K562 (cell line): ENCODE results near the gene CDK4. TPM values are rescaled to one million over a fixed set of nuclear protein-coding genes. Genes with fewer than 3 reads are reported as not detected.
A peak's percentile ranks its signal among the peaks of the same experiment; 100 is the strongest.

ENCODE experiments used
- CC2D1A ChIP-seq: fragments of 450-650 bp; IDR thresholded peaks from 2 replicates; pipeline ENCODE4 v1.6.1; 2017; ENCODE audit warnings: mild to moderate bottlenecking
- CGGBP1 ChIP-seq: fragments of 250-450 bp; sonication (Bioruptor Pico); IDR thresholded peaks from 2 replicates; pipeline ENCODE4 v1.9.0; 2021; ENCODE audit warnings: mild to moderate bottlenecking
- GABPA ChIP-seq: fragments of 200-800 bp; sonication (Bioruptor generic); conservative IDR thresholded peaks from 2 replicates; pipeline ENCODE4 v1.6.1; 2016; ENCODE audit warnings: low read depth, missing genetic modification characterization, missing compliant biosample characterization
- GATA2 ChIP-seq: sonication (generic); formaldehyde crosslinking; IDR thresholded peaks from 2 replicates; pipeline ENCODE4 v1.4.0; 2020; ENCODE audit warnings: mild to moderate bottlenecking, missing genetic modification reagents
- IFI16 ChIP-seq: fragments of 250-450 bp; sonication (Bioruptor Pico); IDR thresholded peaks from 2 replicates; pipeline ENCODE4 v2.1.2; 2022; ENCODE audit warnings: mild to moderate bottlenecking, inconsistent platforms
- KDM5B ChIP-seq: fragments of 200-600 bp; sonication (generic); IDR thresholded peaks from 2 replicates; pipeline ENCODE4 v1.6.1; 2012; ENCODE audit warnings: low read depth, mild to moderate bottlenecking, moderate library complexity, low read length, control low read depth, inconsistent platforms; ENCODE audit not compliant: insufficient replicate concordance
- MAZ ChIP-seq, 2 experiments: fragments of 450-650 bp in 1 of 2; sonication (generic) in 1 of 2; formaldehyde crosslinking; IDR thresholded peaks in 1 of 2; conservative IDR thresholded peaks in 1 of 2; 2 replicates each; pipeline versions ENCODE4 v1.4.0 to v1.5.0; 2020; ENCODE audit warnings: mild to moderate bottlenecking in 1 of 2, missing genetic modification reagents in 1 of 2
- MEIS2 ChIP-seq: fragments of 450-650 bp; IDR thresholded peaks from 2 replicates; pipeline ENCODE4 v1.6.1; 2014; ENCODE audit warnings: mild to moderate bottlenecking; ENCODE audit not compliant: partially characterized antibody
- MTA3 ChIP-seq: fragments of 450-650 bp; formaldehyde crosslinking; IDR thresholded peaks from 2 replicates; pipeline ENCODE4 v1.6.1; 2017; ENCODE audit warnings: mild to moderate bottlenecking, borderline replicate concordance
- MTF1 ChIP-seq: fragments of 250-450 bp; sonication (Bioruptor Pico); IDR thresholded peaks from 2 replicates; pipeline ENCODE4 v1.9.0; 2021; ENCODE audit warnings: moderate library complexity, mild to moderate bottlenecking, inconsistent platforms, borderline replicate concordance
- NEUROD1 ChIP-seq: fragments of 150-350 bp; IDR thresholded peaks from 2 replicates; pipeline ENCODE4 v1.6.1; 2014; ENCODE audit warnings: borderline replicate concordance, low read length, low read depth; ENCODE audit not compliant: partially characterized antibody
- SMARCC2 ChIP-seq: fragments of 450-650 bp; IDR thresholded peaks from 2 replicates; pipeline ENCODE4 v1.6.1; 2017; ENCODE audit warnings: antibody characterized with exemption, moderate library complexity, mild to moderate bottlenecking, low read depth
- SMC3 ChIP-seq: conservative IDR thresholded peaks from 2 replicates; pipeline ENCODE4 v1.6.1; 2011; ENCODE audit warnings: low read depth, low read length, improper control_type of control experiment; ENCODE audit not compliant: insufficient read depth
- TCF7 ChIP-seq: sonication (generic); IDR thresholded peaks from 2 replicates; pipeline ENCODE4 v1.6.1; 2016; ENCODE audit warnings: antibody characterized with exemption, borderline replicate concordance
- XRCC3 ChIP-seq: fragments of 450-650 bp; IDR thresholded peaks from 2 replicates; pipeline ENCODE4 v1.6.1; 2017; ENCODE audit warnings: mild to moderate bottlenecking, moderate library complexity
- ZNF277 ChIP-seq: fragments of 250-450 bp; sonication (Bioruptor Pico); IDR thresholded peaks from 2 replicates; pipeline ENCODE4 v1.8.0; 2022; ENCODE audit warnings: inconsistent platforms, mild to moderate bottlenecking, moderate library complexity, borderline replicate concordance
- ZNF707 ChIP-seq: fragments of 250-450 bp; sonication (Bioruptor Pico); conservative IDR thresholded peaks from 2 replicates; pipeline ENCODE4 v1.8.0; 2022; ENCODE audit warnings: inconsistent platforms, mild to moderate bottlenecking, moderate library complexity
- polyA plus RNA-seq, 8 experiments: library from polyadenylated mRNA; depleted of rRNA in 4 of 8; stranded (reverse) in 5 of 8; unstranded in 3 of 8; fragments of >200 nt; fragmentation: Nextera tagmentation in 2 of 8; fragmentation: Illumina TruSeq in 1 of 8; extraction: Ambion mirVana in 2 of 8; extraction: Trizol in 1 of 8; gene quantifications; 2 replicates each; pipeline versions ENCODE4 v1.2.1 to v1.2.3, GENCODE V29; 2011 to 2014; ENCODE audit warnings: inconsistent platforms in 1 of 8, missing spikeins in 1 of 8
- total RNA-seq, 7 experiments: library from RNA; depleted of rRNA in 6 of 7; stranded (reverse); fragments of >200 nt in 6 of 7; fragmentation: Illumina TruSeq in 2 of 7; extraction: Trizol in 2 of 7; gene quantifications; 2 replicates each; pipeline versions ENCODE4 v1.2.1 to v1.2.3, GENCODE V29; 2011 to 2021; ENCODE audit warnings: low replicate concordance in 1 of 7
- TF ChIP-seq, protein P1 (sequence below): sonication (generic); formaldehyde crosslinking; IDR thresholded peaks from 2 replicates; pipeline ENCODE4 v1.8.0; 2022; ENCODE audit warnings: missing genetic modification reagents, mild to moderate bottlenecking, borderline replicate concordance
- TF ChIP-seq, protein P2 (sequence below), 3 experiments: IDR thresholded peaks in 2 of 3; conservative IDR thresholded peaks in 1 of 3; 2 replicates each; pipeline ENCODE4 v1.5.1; 2011 to 2012; ENCODE audit warnings: low read length in 3 of 3, mild to moderate bottlenecking in 3 of 3, control low read depth in 2 of 3, improper control_type of control experiment in 1 of 3, inconsistent platforms in 1 of 3, low read depth in 1 of 3, mixed read lengths in 1 of 3, moderate library complexity in 1 of 3; ENCODE audit not compliant: insufficient read depth in 2 of 3

CDK4 gene
- total and polyA plus RNA-seq, 9 of the 15 experiments (the other 6 are each of a cell fraction or from before 2014, with no cell fraction given) = 37.8 to 436 (median 238) TPM

- TF ChIP-seq SMC3 (peak; percentile 66), MTA3 (peak; percentile 60; the same call in 1 of the 2 replicates), IFI16 (no peak), CGGBP1 (CRISPR knock-in tag) (no peak), NEUROD1 (no peak), MTF1 (CRISPR knock-in tag) (no peak), ZNF277 (CRISPR knock-in tag) (no peak), MEIS2 (peak; percentile 38), SMARCC2 (no peak), MAZ (CRISPR knock-in tag; conservative IDR thresholded peaks at IDR 0.05 in 1 of 2, IDR thresholded peaks at IDR 0.05 in 1 of 2) (peak in 1 of 2 experiments; percentile 60; a peak in 1 of 4 replicates), GABPA (tag) (no peak), ZNF707 (CRISPR knock-in tag) (no peak), GATA2 (CRISPR knock-in tag) (no peak), KDM5B (no peak), CC2D1A (no peak), TCF7 (no peak), XRCC3 (no peak)
- TF ChIP-seq, protein P1, sequence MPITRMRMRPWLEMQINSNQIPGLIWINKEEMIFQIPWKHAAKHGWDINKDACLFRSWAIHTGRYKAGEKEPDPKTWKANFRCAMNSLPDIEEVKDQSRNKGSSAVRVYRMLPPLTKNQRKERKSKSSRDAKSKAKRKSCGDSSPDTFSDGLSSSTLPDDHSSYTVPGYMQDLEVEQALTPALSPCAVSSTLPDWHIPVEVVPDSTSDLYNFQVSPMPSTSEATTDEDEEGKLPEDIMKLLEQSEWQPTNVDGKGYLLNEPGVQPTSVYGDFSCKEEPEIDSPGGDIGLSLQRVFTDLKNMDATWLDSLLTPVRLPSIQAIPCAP (CRISPR knock-in tag) = no peak
- TF ChIP-seq, protein P2, sequence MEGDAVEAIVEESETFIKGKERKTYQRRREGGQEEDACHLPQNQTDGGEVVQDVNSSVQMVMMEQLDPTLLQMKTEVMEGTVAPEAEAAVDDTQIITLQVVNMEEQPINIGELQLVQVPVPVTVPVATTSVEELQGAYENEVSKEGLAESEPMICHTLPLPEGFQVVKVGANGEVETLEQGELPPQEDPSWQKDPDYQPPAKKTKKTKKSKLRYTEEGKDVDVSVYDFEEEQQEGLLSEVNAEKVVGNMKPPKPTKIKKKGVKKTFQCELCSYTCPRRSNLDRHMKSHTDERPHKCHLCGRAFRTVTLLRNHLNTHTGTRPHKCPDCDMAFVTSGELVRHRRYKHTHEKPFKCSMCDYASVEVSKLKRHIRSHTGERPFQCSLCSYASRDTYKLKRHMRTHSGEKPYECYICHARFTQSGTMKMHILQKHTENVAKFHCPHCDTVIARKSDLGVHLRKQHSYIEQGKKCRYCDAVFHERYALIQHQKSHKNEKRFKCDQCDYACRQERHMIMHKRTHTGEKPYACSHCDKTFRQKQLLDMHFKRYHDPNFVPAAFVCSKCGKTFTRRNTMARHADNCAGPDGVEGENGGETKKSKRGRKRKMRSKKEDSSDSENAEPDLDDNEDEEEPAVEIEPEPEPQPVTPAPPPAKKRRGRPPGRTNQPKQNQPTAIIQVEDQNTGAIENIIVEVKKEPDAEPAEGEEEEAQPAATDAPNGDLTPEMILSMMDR (IDR thresholded peaks at IDR 0.05 in 2 of 3, conservative IDR thresholded peaks at IDR 0.05 in 1 of 3; ENCODE audit: insufficient read depth in 2 of 3, low read depth in 1 of 3, low read length in 3 of 3) = peak; percentile 81 to 93 (median 87)
Measured at GRCh38 chr12:57756406-57757341, 4.6 kb upstream of the CDK4 start (continued).
